ENCODE results near the gene WDPCP.
"Not testable (repeated sequence)": the region's sequence is repeated elsewhere in the genome, so short reads cannot be mapped to it uniquely, and the experiment has no call there.

GRCh38 chr2:63608865-63609264 lies 20.6 kb upstream of the WDPCP start:
- not testable (repeated sequence) for TF ChIP-seq POLR2A (IDR thresholded peaks at IDR 0.05; ENCODE audit: low read depth, low read length); TARDBP (IDR thresholded peaks at IDR 0.05; ENCODE audit: borderline replicate concordance); NR2C2 (IDR thresholded peaks at IDR 0.05; ENCODE audit: borderline replicate concordance, control insufficient read depth, insufficient read length, low read depth); ZBED1 (IDR thresholded peaks at IDR 0.05; ENCODE audit: borderline replicate concordance); CTCF (IDR thresholded peaks at IDR 0.05 in 2 of 3, conservative IDR thresholded peaks at IDR 0.05 in 1 of 3; ENCODE audit: control insufficient read depth in 2 of 3, extremely low read depth in 1 of 3, insufficient read depth in 1 of 3, low read depth in 3 of 3, low read length in 3 of 3); FOS (IDR thresholded peaks at IDR 0.05; ENCODE audit: borderline replicate concordance, extremely low read depth, insufficient read length); EZH2 (IDR thresholded peaks at IDR 0.05; ENCODE audit: borderline replicate concordance, control insufficient read depth, low read depth, low read length); REST (IDR thresholded peaks at IDR 0.05; ENCODE audit: low read depth, low read length); RAD51 (IDR thresholded peaks at IDR 0.05); USF2 (IDR thresholded peaks at IDR 0.05; ENCODE audit: borderline replicate concordance, low read depth, low read length)
